CD4-positive, alpha-beta T cell treated with Interleukin-15 for 4 hours (primary cell): Measurements from ENCODE around the gene ANO7.

Source experiments
- DNase-seq: peaks from one replicate; pipeline ENCODE4 v3.0.0-alpha.2; 2020; ENCODE audit warnings: low spot score

The ANO7 gene

GRCh38 chr2:241228081-241228859, 39.8 kb downstream of the ANO7 start:
- no peak for DNase-seq

GRCh38 chr2:241228860-241229516, 40.5 kb downstream of the ANO7 start:
- DNase-seq = no peak

DNA sequence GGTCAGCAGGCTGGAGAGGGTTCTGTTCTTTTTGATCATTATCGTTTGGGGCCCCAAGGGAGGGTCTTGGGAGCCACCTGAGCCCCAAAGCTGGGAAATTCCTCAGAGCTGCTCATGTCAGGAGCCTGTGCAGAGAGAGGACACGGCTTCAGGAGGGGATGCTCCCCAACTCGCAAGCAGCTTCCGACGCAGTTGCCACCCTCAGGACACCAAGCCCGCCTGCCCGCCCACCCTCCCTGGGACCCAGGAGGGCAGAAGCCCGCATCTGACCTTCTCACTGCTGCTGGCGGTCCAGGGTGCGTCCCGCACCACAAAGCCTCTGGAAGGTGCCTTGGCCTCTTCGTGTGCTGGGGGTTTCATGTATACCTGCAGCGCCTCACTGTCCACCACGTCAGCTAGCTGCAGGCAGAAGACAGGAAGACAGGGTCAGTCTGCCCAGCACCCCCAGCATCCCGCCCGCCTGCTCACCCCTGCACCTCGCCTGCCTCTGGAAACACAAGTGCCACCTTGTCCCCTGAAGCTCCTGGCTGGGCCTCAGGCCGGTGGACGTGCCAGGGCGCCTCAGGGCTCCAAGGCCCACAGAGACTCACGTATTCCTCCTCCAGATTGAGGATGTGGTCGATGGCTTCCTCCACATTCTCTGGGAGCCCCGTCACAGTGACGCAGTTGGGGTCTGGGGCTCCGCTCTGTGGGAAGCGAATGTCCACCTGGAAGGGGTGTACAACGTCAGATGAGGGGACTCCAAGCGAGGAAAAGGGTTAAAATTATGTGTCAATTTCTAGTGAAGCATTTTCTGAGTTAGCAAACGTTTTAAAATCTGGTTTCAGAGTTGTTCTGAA, 41.3 kb downstream of the ANO7 start:
- no peak for DNase-seq

GRCh38 chr2:241230435-241230834, 42.0 kb downstream of the ANO7 start:
- no peak for DNase-seq

DNA sequence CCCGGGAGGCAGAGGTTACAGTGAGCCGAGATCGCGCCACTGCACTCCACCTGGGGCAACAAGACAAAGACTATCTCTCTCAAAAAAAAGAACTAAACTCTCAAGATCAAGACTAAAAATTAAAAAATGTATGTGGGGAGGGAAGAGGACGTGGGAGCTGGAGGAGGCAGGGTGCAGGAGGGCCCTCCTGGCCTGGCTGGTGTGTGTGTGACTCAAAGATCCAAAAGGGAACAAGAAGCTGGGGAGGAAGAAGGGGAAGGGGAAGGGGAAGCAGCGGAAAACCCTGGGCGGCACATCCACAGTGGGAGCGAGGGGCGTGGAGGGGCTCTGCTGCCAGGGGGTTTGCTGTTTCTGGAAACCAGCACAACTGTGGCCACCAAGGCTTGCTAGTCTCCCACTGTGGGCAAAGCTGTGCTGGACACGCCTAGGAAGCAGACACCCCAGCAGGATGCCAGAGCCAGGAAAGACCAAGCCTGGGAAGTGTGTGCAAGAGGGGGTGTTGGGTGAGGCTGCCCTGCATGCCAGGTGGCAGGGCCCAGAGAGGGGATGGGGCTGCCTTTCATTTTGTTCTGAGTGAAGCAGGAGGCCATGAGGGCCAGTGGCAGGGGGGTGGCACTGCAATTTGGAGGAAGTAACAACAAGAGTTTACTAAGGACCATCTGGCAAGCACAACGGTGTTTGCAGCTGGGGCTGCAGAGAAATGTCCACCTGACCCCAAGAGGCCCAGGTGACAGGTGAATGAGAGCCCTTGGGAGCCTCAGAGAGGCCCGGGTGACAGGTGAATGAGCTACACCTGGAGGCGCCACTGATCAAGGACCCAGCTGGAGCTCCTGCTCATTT, 44.5 kb downstream of the ANO7 start:
- DNase-seq = no peak

GRCh38 chr2:241234066-241234790, 45.8 kb downstream of the ANO7 start:
- DNase-seq = no peak

DNA sequence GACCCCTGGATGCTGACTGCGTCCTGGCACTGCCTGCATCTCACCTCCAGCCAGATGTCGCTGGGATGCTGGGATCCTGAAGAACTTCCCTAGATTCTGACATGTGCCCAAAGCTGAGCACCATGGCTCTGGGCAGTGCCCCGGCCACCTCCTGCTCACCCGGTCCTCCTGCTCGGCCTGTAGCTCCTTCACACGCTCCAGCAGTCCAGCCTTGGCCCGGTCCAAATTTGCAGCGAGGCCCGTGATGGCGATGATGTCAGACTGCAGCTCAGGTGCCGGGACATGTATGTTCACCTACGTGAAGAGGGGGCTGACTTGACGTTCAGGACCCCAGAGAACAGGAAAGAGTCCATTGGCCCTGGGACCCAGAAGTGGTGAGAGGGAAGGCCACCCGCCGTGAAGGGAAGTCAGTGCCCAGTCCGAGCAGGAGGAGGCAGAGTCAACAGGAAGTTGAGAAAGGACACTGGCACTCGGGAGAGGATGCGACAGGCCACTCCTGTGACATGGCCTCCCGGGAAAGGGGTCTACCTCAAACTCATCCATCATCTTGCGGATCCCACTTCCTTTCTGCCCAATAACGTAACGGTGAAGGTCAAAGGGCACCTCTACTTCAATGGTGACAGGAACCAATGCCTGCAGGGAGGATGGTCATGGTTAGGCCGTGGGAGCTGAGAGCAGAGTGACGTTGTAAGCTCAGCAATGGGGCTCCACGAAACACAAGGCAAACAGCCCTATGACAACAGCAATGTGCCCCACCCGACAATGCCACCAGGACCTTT, 46.7 kb downstream of the ANO7 start:
- no peak for DNase-seq

GRCh38 chr2:241235859-241236593, 47.5 kb downstream of the ANO7 start:
- no peak for DNase-seq

DNA sequence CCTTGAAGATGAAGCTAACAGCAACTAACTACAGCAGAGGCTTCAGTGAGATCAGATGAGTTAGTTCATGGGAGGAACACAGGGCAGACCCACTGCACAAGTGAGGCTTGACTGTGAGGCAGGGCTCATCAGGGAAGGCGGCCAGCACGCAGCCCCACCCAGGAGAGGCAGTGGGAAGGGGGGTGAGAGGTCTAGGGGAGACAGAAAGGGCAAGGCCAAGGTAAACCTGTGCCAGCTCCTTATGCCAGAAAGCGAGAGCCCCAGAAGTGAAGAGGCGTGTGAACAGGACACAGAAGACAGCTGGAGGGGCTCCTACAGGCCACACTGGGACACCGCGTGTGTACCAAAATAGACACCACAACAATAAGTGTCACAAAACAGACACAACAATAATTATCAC, 48.6 kb downstream of the ANO7 start:
- DNase-seq = no peak

- no peak for DNase-seq
These were observed 49.5 kb downstream of the ANO7 start for GRCh38 chr2:241237949-241238371.

DNA sequence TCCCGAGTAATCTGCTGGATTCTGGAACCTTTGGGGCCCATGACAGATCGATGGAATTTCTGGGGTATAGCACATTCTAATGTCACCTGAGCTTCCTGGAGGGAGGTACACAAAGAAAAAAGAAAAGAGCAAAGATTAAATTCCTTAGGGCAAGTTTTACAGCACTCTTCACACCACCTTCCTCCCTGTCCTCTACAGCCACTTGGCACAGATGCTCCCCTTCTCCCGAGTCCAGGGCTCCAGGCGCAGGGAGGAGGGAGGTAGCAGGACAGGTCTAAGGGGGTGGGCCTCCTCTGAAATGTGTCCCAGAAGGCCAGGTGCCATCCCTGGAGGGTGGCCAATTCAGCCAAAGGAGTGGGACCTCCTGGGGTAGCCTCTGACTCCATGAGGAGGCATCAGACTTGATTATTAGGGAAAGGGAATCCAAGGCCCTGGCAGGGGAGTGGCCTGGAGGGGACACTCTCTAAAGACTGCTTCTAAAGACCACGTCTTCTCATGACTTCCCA, 50.3 kb downstream of the ANO7 start:
- DNase-seq = no peak

DNA sequence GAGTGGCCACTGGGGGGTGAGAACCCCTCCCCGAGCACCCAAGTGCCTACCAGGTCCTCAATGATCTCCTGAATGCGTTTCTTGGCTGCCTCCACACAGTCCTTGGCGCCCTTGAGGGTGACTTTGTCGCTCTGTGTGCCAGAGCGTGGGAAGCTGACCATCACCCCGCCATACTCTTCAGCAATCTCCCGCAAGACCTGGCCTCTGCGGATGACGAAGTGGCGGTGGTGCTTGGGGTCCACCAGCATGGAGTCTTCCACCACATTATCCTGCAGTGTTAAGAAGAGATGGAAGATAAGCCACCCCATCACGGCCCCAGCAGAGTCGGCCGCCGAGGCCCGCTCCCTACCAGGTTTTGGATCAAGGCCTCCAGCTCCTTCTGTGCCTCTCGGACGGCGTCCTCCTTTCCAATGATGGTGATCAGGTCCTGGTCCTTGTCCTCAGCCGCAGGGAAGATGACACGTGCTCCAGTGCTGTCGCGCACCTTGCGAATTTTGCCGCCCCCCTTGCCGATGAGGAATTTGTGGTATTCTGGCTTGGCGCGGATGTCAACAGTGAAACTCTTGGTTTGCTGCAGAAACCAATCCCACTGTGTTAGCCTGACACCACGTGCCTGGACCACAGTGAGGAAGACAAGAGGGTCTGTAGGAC, 51.2 kb downstream of the ANO7 start:
- no peak for DNase-seq

DNA sequence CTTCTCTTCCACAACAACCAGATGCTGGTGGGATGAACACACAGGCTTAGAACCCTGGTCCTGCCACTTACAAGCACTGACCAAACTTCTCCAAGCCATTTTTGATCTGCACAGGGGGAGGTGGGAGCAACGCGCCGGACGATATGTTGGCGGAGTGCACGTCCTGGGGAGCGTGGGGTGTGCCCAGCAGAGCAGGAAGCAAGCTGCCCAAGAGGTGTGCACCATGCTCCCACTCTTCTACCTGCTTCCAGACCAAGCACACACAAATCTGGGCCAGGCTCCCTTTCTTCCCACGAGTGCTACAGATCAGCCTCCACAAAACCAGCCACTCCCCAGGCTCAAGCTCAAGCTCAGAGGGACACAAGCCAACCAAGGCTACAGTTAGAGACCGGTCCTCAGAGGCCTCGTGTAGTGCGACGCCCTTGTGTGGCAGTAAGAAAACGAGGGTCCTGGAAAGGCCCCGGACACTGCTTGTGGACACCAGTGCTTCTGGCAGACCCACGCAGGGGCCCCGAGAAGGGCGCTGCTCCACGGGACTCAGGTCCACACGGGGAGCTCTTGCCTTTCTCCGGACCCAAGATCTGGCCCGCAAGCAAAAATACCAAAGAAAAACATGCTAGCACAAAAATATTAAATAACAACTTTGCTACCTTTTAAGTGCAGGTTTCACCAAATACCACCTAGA, 52.0 kb downstream of the ANO7 start:
- no peak for DNase-seq

GRCh38 chr2:241241669-241242068, 53.2 kb downstream of the ANO7 start:
- no peak for DNase-seq

DNA sequence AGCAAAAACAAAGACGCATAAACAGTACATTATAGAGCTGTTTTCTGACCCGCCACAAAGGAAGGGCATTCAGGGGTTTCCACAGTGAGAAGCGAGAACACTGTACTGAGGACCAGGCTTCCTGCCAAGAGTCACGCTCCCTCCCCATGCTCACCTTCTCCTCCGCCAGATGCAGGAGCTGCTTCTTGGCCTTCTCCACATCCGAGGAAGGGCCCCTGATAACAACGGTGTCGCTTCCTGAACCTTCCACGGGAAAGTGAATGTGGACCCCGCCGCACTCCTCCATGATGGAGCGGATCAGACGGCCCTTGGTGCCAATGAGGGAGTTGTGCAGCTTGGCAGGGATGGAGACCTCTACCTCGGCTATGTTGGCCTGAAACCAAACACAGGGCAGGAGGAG, 53.8 kb downstream of the ANO7 start:
- no peak for DNase-seq

DNA sequence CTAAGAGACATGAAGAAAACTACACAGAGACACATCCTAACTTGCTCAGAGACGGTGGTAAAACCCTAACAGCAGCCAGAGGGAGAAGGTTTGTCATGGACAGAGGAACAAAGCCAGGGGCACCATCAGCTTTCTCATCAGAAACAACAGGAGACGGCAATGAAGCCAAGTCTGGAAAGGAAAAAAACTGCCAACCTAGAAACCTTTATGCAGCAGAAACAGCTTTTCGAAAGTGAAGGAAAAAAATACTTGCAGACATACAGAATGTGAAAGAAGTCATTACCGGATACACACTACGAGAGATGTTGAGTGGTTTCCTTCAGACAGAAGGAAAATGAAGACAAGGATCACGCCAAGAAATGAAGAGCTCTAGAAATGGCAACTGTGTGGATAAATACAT, 55.9 kb downstream of the ANO7 start:
- no peak for DNase-seq

DNA sequence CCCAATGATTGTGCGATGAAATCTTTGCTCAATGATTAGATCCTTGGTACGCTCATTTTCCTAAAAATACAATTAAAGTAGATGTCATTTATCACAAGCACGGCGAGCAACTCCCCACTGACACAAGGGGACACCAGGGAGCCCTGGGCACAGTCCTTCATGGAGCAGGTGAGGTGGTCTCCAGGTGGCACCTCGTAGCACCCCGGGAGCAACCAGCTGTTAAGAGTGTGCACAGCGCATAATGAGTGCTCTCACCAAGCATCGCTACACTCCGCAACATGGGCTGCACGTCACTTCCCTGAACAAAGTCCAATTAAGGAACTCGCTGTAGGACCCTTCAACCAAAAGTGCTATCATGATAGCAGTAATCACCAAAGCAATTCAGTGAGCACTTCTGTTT, 59.8 kb downstream of the ANO7 start:
- DNase-seq = no peak

DNA sequence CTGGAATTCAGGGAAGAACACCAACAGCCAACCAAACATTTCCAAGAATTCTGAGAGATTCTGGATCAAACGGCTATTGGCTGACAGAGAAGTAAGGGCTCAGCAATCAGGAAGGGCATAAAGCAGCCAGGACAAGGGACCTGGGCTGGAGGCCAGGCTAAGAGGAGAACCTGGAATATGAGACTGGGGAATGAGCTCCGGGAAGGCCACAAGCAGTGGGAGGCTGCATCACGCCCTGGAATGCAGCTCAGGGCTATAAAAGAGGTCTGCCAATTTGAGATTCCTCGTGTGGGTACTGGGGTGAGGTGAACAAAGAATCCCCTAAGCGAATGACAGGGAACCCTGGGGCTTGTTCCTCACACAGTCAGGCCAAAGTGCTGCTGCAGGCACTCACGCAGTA, 60.4 kb downstream of the ANO7 start:
- DNase-seq = no peak
